HG03159 (cell line): Measurements from ENCODE around the gene TKT.
"Not testable (repeated sequence)": the region's sequence is repeated elsewhere in the genome, so short reads cannot be mapped to it uniquely, and the experiment has no call there.

Experiments used
- ATAC-seq: cut with Tn5 transposase; IDR thresholded peaks from one replicate; pipeline ENCODE4 v1.9.1; 2021; ENCODE audit warnings: mild to moderate bottlenecking, moderate library complexity; ENCODE audit not compliant: unreplicated experiment

TKT gene

GRCh38 chr3:53260286-53260785 lies 4.5 kb upstream of the TKT start:
- ATAC-seq = no peak

GRCh38 chr3:53259427-53260259 lies 3.8 kb upstream of the TKT start:
- ATAC-seq = no peak

GRCh38 chr3:53258600-53259426 lies 3.0 kb upstream of the TKT start:
- ATAC-seq = no peak

GRCh38 chr3:53257465-53257864 lies 1.6 kb upstream of the TKT start:
- no peak for ATAC-seq

GRCh38 chr3:53256704-53257055 lies 858 bp upstream of the TKT start:
- ATAC-seq = no peak

GRCh38 chr3:53255423-53255774 lies 423 bp downstream of the TKT start:
- peak; percentile 50 for ATAC-seq

- peak; percentile 32 for ATAC-seq
Measured at GRCh38 chr3:53254509-53255422, 1.1 kb downstream of the TKT start.

GRCh38 chr3:53253707-53254508 lies 1.9 kb downstream of the TKT start:
- ATAC-seq = no peak

- not testable (repeated sequence) for ATAC-seq
Measured at GRCh38 chr3:53252947-53253322, 2.9 kb downstream of the TKT start.

GRCh38 chr3:53252096-53252946 lies 3.5 kb downstream of the TKT start:
- no peak for ATAC-seq

GRCh38 chr3:53250881-53251605 lies 4.8 kb downstream of the TKT start:
- no peak for ATAC-seq

- no peak for ATAC-seq
Measured at GRCh38 chr3:53250453-53250852, 5.4 kb downstream of the TKT start.

GRCh38 chr3:53248161-53248560 lies 7.7 kb downstream of the TKT start:
- no peak for ATAC-seq

GRCh38 chr3:53247619-53248018 lies 8.2 kb downstream of the TKT start:
- ATAC-seq = no peak

- no peak for ATAC-seq
Measured at GRCh38 chr3:53244271-53244670, 11.6 kb downstream of the TKT start.

- ATAC-seq = no peak
Measured at GRCh38 chr3:53243785-53244184, 12.0 kb downstream of the TKT start.

GRCh38 chr3:53243165-53243564 lies 12.7 kb downstream of the TKT start:
- no peak for ATAC-seq

- no peak for ATAC-seq
Measured at GRCh38 chr3:53242642-53243041, 13.2 kb downstream of the TKT start.

- ATAC-seq = no peak
Measured at GRCh38 chr3:53242155-53242554, 13.7 kb downstream of the TKT start.
